ENCODE measurements around the gene AMOT.

The AMOT gene

DNA sequence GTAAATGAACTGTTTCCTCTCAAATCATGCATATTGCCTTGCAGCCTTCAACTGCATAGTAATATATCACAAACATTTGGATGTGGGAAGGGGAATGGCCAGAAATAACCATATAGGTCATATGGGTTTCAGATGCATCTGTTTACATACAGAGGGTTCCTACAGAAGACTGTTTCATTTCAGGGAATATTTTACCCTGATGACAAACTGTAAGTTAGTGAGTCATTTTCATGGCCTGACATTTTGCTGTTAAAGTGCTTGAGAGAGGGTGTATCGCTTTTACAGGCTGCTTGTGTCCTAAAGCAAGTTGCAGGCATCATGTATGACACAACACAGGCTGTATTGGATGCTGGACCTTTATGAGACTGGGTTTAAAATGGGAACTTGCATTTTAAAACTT is 25.5 kb upstream of the AMOT start:
- no peak for TF ChIP-seq TCF12 (IDR thresholded peaks at IDR 0.05; ENCODE audit: low read depth)
- TF ChIP-seq, protein P1, sequence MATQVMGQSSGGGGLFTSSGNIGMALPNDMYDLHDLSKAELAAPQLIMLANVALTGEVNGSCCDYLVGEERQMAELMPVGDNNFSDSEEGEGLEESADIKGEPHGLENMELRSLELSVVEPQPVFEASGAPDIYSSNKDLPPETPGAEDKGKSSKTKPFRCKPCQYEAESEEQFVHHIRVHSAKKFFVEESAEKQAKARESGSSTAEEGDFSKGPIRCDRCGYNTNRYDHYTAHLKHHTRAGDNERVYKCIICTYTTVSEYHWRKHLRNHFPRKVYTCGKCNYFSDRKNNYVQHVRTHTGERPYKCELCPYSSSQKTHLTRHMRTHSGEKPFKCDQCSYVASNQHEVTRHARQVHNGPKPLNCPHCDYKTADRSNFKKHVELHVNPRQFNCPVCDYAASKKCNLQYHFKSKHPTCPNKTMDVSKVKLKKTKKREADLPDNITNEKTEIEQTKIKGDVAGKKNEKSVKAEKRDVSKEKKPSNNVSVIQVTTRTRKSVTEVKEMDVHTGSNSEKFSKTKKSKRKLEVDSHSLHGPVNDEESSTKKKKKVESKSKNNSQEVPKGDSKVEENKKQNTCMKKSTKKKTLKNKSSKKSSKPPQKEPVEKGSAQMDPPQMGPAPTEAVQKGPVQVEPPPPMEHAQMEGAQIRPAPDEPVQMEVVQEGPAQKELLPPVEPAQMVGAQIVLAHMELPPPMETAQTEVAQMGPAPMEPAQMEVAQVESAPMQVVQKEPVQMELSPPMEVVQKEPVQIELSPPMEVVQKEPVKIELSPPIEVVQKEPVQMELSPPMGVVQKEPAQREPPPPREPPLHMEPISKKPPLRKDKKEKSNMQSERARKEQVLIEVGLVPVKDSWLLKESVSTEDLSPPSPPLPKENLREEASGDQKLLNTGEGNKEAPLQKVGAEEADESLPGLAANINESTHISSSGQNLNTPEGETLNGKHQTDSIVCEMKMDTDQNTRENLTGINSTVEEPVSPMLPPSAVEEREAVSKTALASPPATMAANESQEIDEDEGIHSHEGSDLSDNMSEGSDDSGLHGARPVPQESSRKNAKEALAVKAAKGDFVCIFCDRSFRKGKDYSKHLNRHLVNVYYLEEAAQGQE (IDR thresholded peaks at IDR 0.05; ENCODE audit: low read depth), result no peak
- TF ChIP-seq, protein P2, sequence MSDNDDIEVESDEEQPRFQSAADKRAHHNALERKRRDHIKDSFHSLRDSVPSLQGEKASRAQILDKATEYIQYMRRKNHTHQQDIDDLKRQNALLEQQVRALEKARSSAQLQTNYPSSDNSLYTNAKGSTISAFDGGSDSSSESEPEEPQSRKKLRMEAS (IDR thresholded peaks at IDR 0.05), result no peak
- TF ChIP-seq CEBPB (IDR thresholded peaks at IDR 0.05), result no peak
- no peak for TF ChIP-seq CREB1 (IDR thresholded peaks at IDR 0.05; ENCODE audit: low read depth)
- no peak for TF ChIP-seq FOXM1 (IDR thresholded peaks at IDR 0.05; ENCODE audit: borderline replicate concordance, low read depth)
- TF ChIP-seq NFIC (IDR thresholded peaks at IDR 0.05), result no peak
- no peak for TF ChIP-seq EGR1 (IDR thresholded peaks at IDR 0.05)
- TF ChIP-seq TAF1 (IDR thresholded peaks at IDR 0.05; ENCODE audit: low read depth), result no peak
- no peak for TF ChIP-seq TEAD4 (IDR thresholded peaks at IDR 0.05)
- no peak for TF ChIP-seq ZBTB7A (IDR thresholded peaks at IDR 0.05; ENCODE audit: low read depth)

DNA sequence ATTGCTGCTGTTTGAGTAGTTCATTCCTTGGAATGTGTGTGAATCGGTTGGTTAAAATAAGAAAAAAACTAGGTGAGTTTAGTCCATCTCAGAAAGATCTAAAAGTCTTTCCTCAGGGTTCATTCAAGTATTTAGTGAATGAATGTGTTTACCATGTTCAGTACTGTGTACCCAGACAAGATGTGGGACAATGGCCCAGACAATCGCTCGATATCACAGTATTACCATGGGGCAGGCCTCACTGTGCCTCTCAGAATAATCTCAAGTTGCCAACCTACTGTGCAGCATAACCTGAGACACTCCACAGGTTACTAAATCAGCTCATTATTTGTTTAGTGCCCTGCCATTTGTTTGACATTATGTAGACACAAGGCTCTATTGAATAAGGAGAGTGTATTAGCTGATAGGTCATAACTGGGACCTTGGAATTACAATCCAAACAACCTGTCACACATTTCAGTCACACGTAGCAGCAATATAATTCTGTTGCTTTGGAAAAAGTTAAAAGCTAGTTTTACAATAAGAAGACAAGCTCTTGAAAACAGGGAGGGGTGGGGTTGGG is 24.9 kb upstream of the AMOT start:
- TF ChIP-seq YY1 (IDR thresholded peaks at IDR 0.05; ENCODE audit: low read depth) (no peak), RAD21 (IDR thresholded peaks at IDR 0.05; ENCODE audit: low read depth) (no peak), TCF12 (IDR thresholded peaks at IDR 0.05; ENCODE audit: low read depth) (no peak), TAF1 (IDR thresholded peaks at IDR 0.05; ENCODE audit: low read depth) (no peak), CREB1 (IDR thresholded peaks at IDR 0.05; ENCODE audit: low read depth) (no peak), EGR1 (IDR thresholded peaks at IDR 0.05) (no peak), FOXM1 (IDR thresholded peaks at IDR 0.05; ENCODE audit: borderline replicate concordance, low read depth) (no peak), EP300 (IDR thresholded peaks at IDR 0.05; ENCODE audit: borderline replicate concordance) (no peak), CEBPB (IDR thresholded peaks at IDR 0.05) (no peak)
- TF ChIP-seq, protein P2 (IDR thresholded peaks at IDR 0.05), result no peak
- TF ChIP-seq, protein P1 (IDR thresholded peaks at IDR 0.05; ENCODE audit: low read depth), result no peak

GRCh38 chrX:112863850-112864249 is 23.2 kb upstream of the AMOT start:
- TF ChIP-seq YY1 (IDR thresholded peaks at IDR 0.05; ENCODE audit: low read depth), result no peak
- no peak for TF ChIP-seq ZBTB7A (IDR thresholded peaks at IDR 0.05; ENCODE audit: low read depth)

GRCh38 chrX:112857478-112857878 is 16.8 kb upstream of the AMOT start:
- TF ChIP-seq TCF12 (IDR thresholded peaks at IDR 0.05; ENCODE audit: low read depth), result no peak
- TF ChIP-seq ZBTB7A (IDR thresholded peaks at IDR 0.05; ENCODE audit: low read depth), result no peak
- TF ChIP-seq, protein P1 (IDR thresholded peaks at IDR 0.05; ENCODE audit: low read depth), result no peak
- no peak for TF ChIP-seq RAD21 (IDR thresholded peaks at IDR 0.05; ENCODE audit: low read depth)
- no peak for TF ChIP-seq FOXM1 (IDR thresholded peaks at IDR 0.05; ENCODE audit: borderline replicate concordance, low read depth)
- no peak for TF ChIP-seq EP300 (IDR thresholded peaks at IDR 0.05; ENCODE audit: borderline replicate concordance)
- no peak for TF ChIP-seq CREB1 (IDR thresholded peaks at IDR 0.05; ENCODE audit: low read depth)

GRCh38 chrX:112852851-112853250 is 12.2 kb upstream of the AMOT start:
- TF ChIP-seq YY1 (IDR thresholded peaks at IDR 0.05; ENCODE audit: low read depth) (no peak), NFIC (IDR thresholded peaks at IDR 0.05) (no peak), EGR1 (IDR thresholded peaks at IDR 0.05) (no peak), RAD21 (IDR thresholded peaks at IDR 0.05; ENCODE audit: low read depth) (no peak), EP300 (IDR thresholded peaks at IDR 0.05; ENCODE audit: borderline replicate concordance) (no peak), ZBTB7A (IDR thresholded peaks at IDR 0.05; ENCODE audit: low read depth) (no peak)
- TF ChIP-seq, protein P2 (IDR thresholded peaks at IDR 0.05), result no peak

- TF ChIP-seq, protein P1 (IDR thresholded peaks at IDR 0.05; ENCODE audit: low read depth), result no peak
- TF ChIP-seq CREB1 (IDR thresholded peaks at IDR 0.05; ENCODE audit: low read depth) (no peak), USF1 (IDR thresholded peaks at IDR 0.05) (no peak), FOXM1 (IDR thresholded peaks at IDR 0.05; ENCODE audit: borderline replicate concordance, low read depth) (no peak), EGR1 (IDR thresholded peaks at IDR 0.05) (no peak), ZBTB7A (IDR thresholded peaks at IDR 0.05; ENCODE audit: low read depth) (no peak), RAD21 (IDR thresholded peaks at IDR 0.05; ENCODE audit: low read depth) (no peak), EP300 (IDR thresholded peaks at IDR 0.05; ENCODE audit: borderline replicate concordance) (no peak), CEBPB (IDR thresholded peaks at IDR 0.05) (no peak), TCF12 (IDR thresholded peaks at IDR 0.05; ENCODE audit: low read depth) (no peak), NFIC (IDR thresholded peaks at IDR 0.05) (no peak), TEAD4 (IDR thresholded peaks at IDR 0.05) (no peak)
- TF ChIP-seq, protein P2 (IDR thresholded peaks at IDR 0.05), result no peak
These were observed 11.2 kb upstream of the AMOT start for GRCh38 chrX:112851806-112852205.
